WTC11 (cell line): ENCODE measurements around the gene BBS12.

Experiments
- TEAD4 ChIP-seq: sonication (generic); formaldehyde crosslinking; IDR thresholded peaks from 2 replicates; pipeline ENCODE4 v1.8.0; 2022; ENCODE audit warnings: mild to moderate bottlenecking, missing genetic modification reagents
- TF ChIP-seq, protein P1 (sequence below): fragments of 200-600 bp; IDR thresholded peaks from 2 replicates; pipeline ENCODE4 v1.8.0; 2022; ENCODE audit warnings: antibody characterized with exemption

DNA sequence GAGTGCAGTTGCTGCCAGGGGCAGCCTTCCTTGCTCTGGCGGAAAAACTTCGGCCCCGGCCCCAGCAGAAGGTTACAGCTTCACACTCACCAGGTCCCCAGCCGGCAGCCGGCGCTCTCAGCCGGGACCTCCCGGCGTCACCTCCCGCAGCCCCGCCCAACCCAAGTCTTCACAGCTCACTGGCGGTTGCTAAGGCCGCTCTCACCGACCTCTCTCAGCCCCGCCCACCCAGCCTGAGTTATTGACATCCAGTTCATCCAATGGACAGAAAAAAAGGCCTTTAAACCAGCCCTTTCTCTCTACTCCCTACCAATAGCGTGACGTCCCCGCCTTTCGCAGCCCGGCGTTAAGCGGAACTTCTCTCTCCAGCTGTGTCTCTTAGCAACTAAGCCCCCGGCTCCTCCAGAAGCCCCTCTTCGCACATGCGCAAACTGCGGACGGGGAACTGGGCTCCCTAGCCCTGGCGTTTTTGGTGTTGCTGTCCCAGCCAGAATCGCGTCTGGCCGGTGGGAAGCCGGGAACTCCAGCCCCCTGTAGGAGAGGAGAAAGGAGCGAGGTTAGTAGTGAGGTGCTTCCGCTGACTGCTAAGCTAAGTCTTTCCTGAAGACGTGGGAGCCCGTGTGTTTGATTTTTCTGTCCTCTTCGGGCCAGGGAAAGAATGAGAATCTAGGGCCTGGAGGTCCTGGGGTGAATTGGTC lies at the start of gene BBS12:
- TF ChIP-seq, protein P1, sequence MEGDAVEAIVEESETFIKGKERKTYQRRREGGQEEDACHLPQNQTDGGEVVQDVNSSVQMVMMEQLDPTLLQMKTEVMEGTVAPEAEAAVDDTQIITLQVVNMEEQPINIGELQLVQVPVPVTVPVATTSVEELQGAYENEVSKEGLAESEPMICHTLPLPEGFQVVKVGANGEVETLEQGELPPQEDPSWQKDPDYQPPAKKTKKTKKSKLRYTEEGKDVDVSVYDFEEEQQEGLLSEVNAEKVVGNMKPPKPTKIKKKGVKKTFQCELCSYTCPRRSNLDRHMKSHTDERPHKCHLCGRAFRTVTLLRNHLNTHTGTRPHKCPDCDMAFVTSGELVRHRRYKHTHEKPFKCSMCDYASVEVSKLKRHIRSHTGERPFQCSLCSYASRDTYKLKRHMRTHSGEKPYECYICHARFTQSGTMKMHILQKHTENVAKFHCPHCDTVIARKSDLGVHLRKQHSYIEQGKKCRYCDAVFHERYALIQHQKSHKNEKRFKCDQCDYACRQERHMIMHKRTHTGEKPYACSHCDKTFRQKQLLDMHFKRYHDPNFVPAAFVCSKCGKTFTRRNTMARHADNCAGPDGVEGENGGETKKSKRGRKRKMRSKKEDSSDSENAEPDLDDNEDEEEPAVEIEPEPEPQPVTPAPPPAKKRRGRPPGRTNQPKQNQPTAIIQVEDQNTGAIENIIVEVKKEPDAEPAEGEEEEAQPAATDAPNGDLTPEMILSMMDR = no peak
- TF ChIP-seq TEAD4 (CRISPR knock-in tag) = no peak
